Astrocyte (in vitro differentiated cells and primary cell): ENCODE measurements around the gene PRRC2B. TPM values are rescaled to one million over a fixed set of nuclear protein-coding genes. Genes with fewer than 3 reads are reported as not detected.

Experiments
- DNase-seq: peaks from one replicate; pipeline ENCODE4 v3.0.0-alpha.2; 2010; ENCODE audit warnings: low read depth
- FAIRE-seq: peaks from 2 replicates; lab custom pipeline; 2011; peaks lifted over from hg19 to GRCh38; lab: Jason Lieb, UNC
- H2AFZ ChIP-seq: 2 replicates; pipeline ENCODE4 v1.6.0; 2012; ENCODE audit warnings: low read depth, low read length, inconsistent platforms
- H3K27ac ChIP-seq: 2 replicates; pipeline ENCODE4 v1.5.1; 2011; ENCODE audit warnings: low read depth, low read length, inconsistent platforms
- H3K27me3 ChIP-seq: 2 replicates; pipeline ENCODE4 v1.6.0; 2011; ENCODE audit warnings: low read length, inconsistent platforms; ENCODE audit not compliant: insufficient read depth
- H3K36me3 ChIP-seq: 2 replicates; pipeline ENCODE4 v1.5.1; 2011; ENCODE audit warnings: low read length, inconsistent platforms; ENCODE audit not compliant: insufficient read depth
- H3K4me1 ChIP-seq: 2 replicates; pipeline ENCODE4 v1.5.1; 2011; ENCODE audit warnings: low read length, inconsistent platforms; ENCODE audit not compliant: insufficient read depth
- H3K4me2 ChIP-seq: 2 replicates; pipeline ENCODE4 v1.6.0; 2012; ENCODE audit warnings: low read length, inconsistent platforms
- H3K4me3 ChIP-seq: 2 replicates; pipeline ENCODE4 v1.5.1; 2011; ENCODE audit warnings: low read depth, mild to moderate bottlenecking, low read length, inconsistent platforms; ENCODE audit not compliant: insufficient read depth
- H3K79me2 ChIP-seq: 2 replicates; pipeline ENCODE4 v1.6.0; 2012; ENCODE audit warnings: mild to moderate bottlenecking, low read length, inconsistent platforms; ENCODE audit not compliant: insufficient read depth
- H3K9ac ChIP-seq: 2 replicates; pipeline ENCODE4 v1.6.0; 2012; ENCODE audit warnings: mild to moderate bottlenecking, low read length, inconsistent platforms
- H3K9me3 ChIP-seq: 2 replicates; pipeline ENCODE4 v1.5.1; 2012; ENCODE audit warnings: low read depth, mild to moderate bottlenecking, low read length, inconsistent platforms; ENCODE audit not compliant: insufficient read depth
- H4K20me1 ChIP-seq: 2 replicates; pipeline ENCODE4 v1.6.0; 2012; ENCODE audit warnings: low read length, inconsistent platforms; ENCODE audit not compliant: insufficient read depth
- H3K27ac Mint-ChIP-seq: one replicate; pipeline ENCODE4 v1.8.0; 2021; ENCODE audit warnings: mild to moderate bottlenecking, mixed read lengths; ENCODE audit not compliant: unreplicated experiment
- H3K27me3 Mint-ChIP-seq: one replicate; pipeline ENCODE4 v1.8.0; 2021; ENCODE audit warnings: low read depth, mixed read lengths; ENCODE audit not compliant: unreplicated experiment
- H3K36me3 Mint-ChIP-seq: one replicate; pipeline ENCODE4 v1.8.0; 2021; ENCODE audit warnings: low read depth, mixed read lengths; ENCODE audit not compliant: unreplicated experiment
- H3K4me1 Mint-ChIP-seq: one replicate; pipeline ENCODE4 v1.8.0; 2021; ENCODE audit warnings: low read depth, mixed read lengths; ENCODE audit not compliant: unreplicated experiment
- H3K4me3 Mint-ChIP-seq: one replicate; pipeline ENCODE4 v1.8.0; 2021; ENCODE audit warnings: mild to moderate bottlenecking, moderate library complexity, mixed read lengths; ENCODE audit not compliant: unreplicated experiment
- H3K9me3 Mint-ChIP-seq: one replicate; pipeline ENCODE4 v1.8.0; 2021; ENCODE audit warnings: mild to moderate bottlenecking, mixed read lengths; ENCODE audit not compliant: unreplicated experiment
- CTCF ChIP-seq: IDR thresholded peaks from 2 replicates; pipeline ENCODE4 v1.5.1; 2011; ENCODE audit warnings: low read depth, mild to moderate bottlenecking, inconsistent platforms, low read length, moderate library complexity; ENCODE audit not compliant: insufficient read depth
- EZH2 ChIP-seq: IDR thresholded peaks from 2 replicates; pipeline ENCODE4 v1.6.1; 2012; ENCODE audit warnings: mild to moderate bottlenecking, low read length, inconsistent platforms; ENCODE audit not compliant: insufficient read depth
- total RNA-seq: library from RNA; stranded (reverse); gene quantifications from 2 replicates; pipeline ENCODE4 v1.2.1, GENCODE V29; 2021

The PRRC2B gene
- total RNA-seq, 1 donor from 2014 or later: 292 TPM

GRCh38 chr9:131528886-131529505 is 135.1 kb downstream of the PRRC2B start:
- Histone ChIP-seq H2AFZ (no peak overlapping the region), H3K4me3 (no peak overlapping the region), H3K79me2 (peaks cover 16% of the 10 kb centered on the region), H3K9ac (no peak overlapping the region), H3K27me3 (no peaks in the 10 kb centered on the region), H3K36me3 (peaks cover 4% of the 10 kb centered on the region), H3K9me3 (no peaks in the 10 kb centered on the region), H4K20me1 (peaks cover 7% of the 10 kb centered on the region), H3K4me2 (no peak overlapping the region), H3K27ac (no peak overlapping the region), H3K4me1 (peaks cover 16% of the 10 kb centered on the region)
- H3K4me1 Mint-ChIP-seq: peaks cover 14% of the 10 kb centered on the region
- DNase-seq (no peak), FAIRE-seq (no peak)
- no peaks in the 10 kb centered on the region for H3K9me3 Mint-ChIP-seq
- H3K36me3 Mint-ChIP-seq: peaks cover 12% of the 10 kb centered on the region
- H3K4me3 Mint-ChIP-seq: no peak overlapping the region
- H3K27ac Mint-ChIP-seq: no peak overlapping the region
- H3K27me3 Mint-ChIP-seq: peaks cover 2% of the 10 kb centered on the region
- TF ChIP-seq CTCF (no peak), EZH2 (no peak)

- Mint-ChIP-seq H3K4me1 (peaks cover 6% of the 10 kb centered on the region), H3K4me3 (peak overlapping the region; percentile 85), H3K9me3 (no peaks in the 10 kb centered on the region), H3K27me3 (peaks cover 2% of the 10 kb centered on the region), H3K27ac (no peak overlapping the region), H3K36me3 (peaks cover 8% of the 10 kb centered on the region)
- H3K4me2 ChIP-seq: peak overlapping the region; percentile 98
- H3K27ac ChIP-seq: no peak overlapping the region
- H3K4me1 ChIP-seq: peaks cover 15% of the 10 kb centered on the region
- no peaks in the 10 kb centered on the region for H3K27me3 ChIP-seq
- peak overlapping the region; percentile 75 for H2AFZ ChIP-seq
- FAIRE-seq: no peak
- no peak for DNase-seq
- H3K36me3 ChIP-seq: peaks cover 4% of the 10 kb centered on the region
- no peak for TF ChIP-seq EZH2
- no peak for TF ChIP-seq CTCF
- H3K9ac ChIP-seq: peak overlapping the region; percentile 89
- H3K79me2 ChIP-seq: peaks cover 16% of the 10 kb centered on the region
- H3K4me3 ChIP-seq: peak overlapping the region; percentile 72
- H3K9me3 ChIP-seq: no peaks in the 10 kb centered on the region
- peaks cover 7% of the 10 kb centered on the region for H4K20me1 ChIP-seq
These were observed 136.0 kb downstream of the PRRC2B start for GRCh38 chr9:131529597-131530545.
